WTC11 (cell line): ENCODE data around the gene TNNI3K. TPM values are rescaled to one million over a fixed set of nuclear protein-coding genes. Genes with fewer than 3 reads are reported as not detected.

Experiments
- ATAC-seq: fragments of 200-7000 bp; cut with Tn5 transposase; 2 replicates; pipeline ENCODE4 v1.10.0; 2021; ENCODE audit warnings: mild to moderate bottlenecking, moderate library complexity
- CTCF ChIA-PET: fragments of 300-600 bp; sonication (Branson Sonifier 250); formaldehyde crosslinking; loops from one replicate; lab custom pipeline; 2021; ENCODE audit warnings: antibody characterized with exemption; lab: Charles Lee
- POLR2A ChIA-PET: fragments of 350-600 bp; sonication (Branson Sonifier 250); formaldehyde crosslinking; loops from one replicate; lab custom pipeline; 2021; ENCODE audit warnings: antibody characterized with exemption; lab: Charles Lee
- DNase-seq: peaks from one replicate; pipeline ENCODE4 v3.0.0; 2021; ENCODE audit warnings: low spot score
- H3K27ac Mint-ChIP-seq: 2 replicates; pipeline ENCODE4 v1.8.0; 2021; ENCODE audit warnings: mixed read lengths
- H3K27me3 Mint-ChIP-seq: 2 replicates; pipeline ENCODE4 v1.8.0; 2021; ENCODE audit warnings: low read depth, mild to moderate bottlenecking, moderate library complexity, mixed read lengths
- H3K36me3 Mint-ChIP-seq: 2 replicates; pipeline ENCODE4 v1.8.0; 2021; ENCODE audit warnings: mixed read lengths
- H3K4me1 Mint-ChIP-seq: 2 replicates; pipeline ENCODE4 v1.8.0; 2022; ENCODE audit warnings: mixed read lengths
- H3K4me3 Mint-ChIP-seq: 2 replicates; pipeline ENCODE4 v1.8.0; 2021; ENCODE audit warnings: mild to moderate bottlenecking, moderate library complexity, mixed read lengths
- H3K9me3 Mint-ChIP-seq: 2 replicates; pipeline ENCODE4 v1.8.0; 2021; ENCODE audit warnings: mixed read lengths
- CREM ChIP-seq: sonication (generic); formaldehyde crosslinking; IDR thresholded peaks from 2 replicates; pipeline ENCODE4 v1.8.1; 2022; ENCODE audit warnings: mild to moderate bottlenecking, missing genetic modification reagents, moderate library complexity
- ESRRA ChIP-seq: sonication (generic); formaldehyde crosslinking; IDR thresholded peaks from 2 replicates; pipeline ENCODE4 v1.8.1; 2022; ENCODE audit warnings: mild to moderate bottlenecking, missing genetic modification reagents, borderline replicate concordance
- GABPB1 ChIP-seq: sonication (generic); formaldehyde crosslinking; IDR thresholded peaks from 2 replicates; pipeline ENCODE4 v1.8.1; 2023; ENCODE audit warnings: mild to moderate bottlenecking, missing genetic modification reagents
- GRHL2 ChIP-seq: fragments of 250-450 bp; sonication (Bioruptor Pico); IDR thresholded peaks from 2 replicates; pipeline ENCODE4 v1.8.0; 2022; ENCODE audit warnings: mild to moderate bottlenecking, moderate library complexity; ENCODE audit not compliant: insufficient replicate concordance, severe bottlenecking
- PRRX2 ChIP-seq: fragments of 250-450 bp; sonication (Bioruptor Pico); IDR thresholded peaks from 2 replicates; pipeline ENCODE4 v1.8.0; 2021; ENCODE audit warnings: mild to moderate bottlenecking
- TP53 ChIP-seq: sonication (generic); formaldehyde crosslinking; IDR thresholded peaks from 2 replicates; pipeline ENCODE4 v1.8.1; 2023; ENCODE audit warnings: mild to moderate bottlenecking, missing genetic modification reagents
- total RNA-seq: library from RNA; stranded (reverse); gene quantifications from 3 replicates; pipeline ENCODE4 v1.2.3, GENCODE V29; 2021
- TF ChIP-seq, protein P1 (sequence below): sonication (generic); formaldehyde crosslinking; IDR thresholded peaks from 2 replicates; pipeline ENCODE4 v1.8.1; 2023; ENCODE audit warnings: mild to moderate bottlenecking, moderate library complexity, missing genetic modification reagents

The TNNI3K gene
- total RNA-seq, 1 experiment from 2014 or later, result 0.07 TPM

DNA sequence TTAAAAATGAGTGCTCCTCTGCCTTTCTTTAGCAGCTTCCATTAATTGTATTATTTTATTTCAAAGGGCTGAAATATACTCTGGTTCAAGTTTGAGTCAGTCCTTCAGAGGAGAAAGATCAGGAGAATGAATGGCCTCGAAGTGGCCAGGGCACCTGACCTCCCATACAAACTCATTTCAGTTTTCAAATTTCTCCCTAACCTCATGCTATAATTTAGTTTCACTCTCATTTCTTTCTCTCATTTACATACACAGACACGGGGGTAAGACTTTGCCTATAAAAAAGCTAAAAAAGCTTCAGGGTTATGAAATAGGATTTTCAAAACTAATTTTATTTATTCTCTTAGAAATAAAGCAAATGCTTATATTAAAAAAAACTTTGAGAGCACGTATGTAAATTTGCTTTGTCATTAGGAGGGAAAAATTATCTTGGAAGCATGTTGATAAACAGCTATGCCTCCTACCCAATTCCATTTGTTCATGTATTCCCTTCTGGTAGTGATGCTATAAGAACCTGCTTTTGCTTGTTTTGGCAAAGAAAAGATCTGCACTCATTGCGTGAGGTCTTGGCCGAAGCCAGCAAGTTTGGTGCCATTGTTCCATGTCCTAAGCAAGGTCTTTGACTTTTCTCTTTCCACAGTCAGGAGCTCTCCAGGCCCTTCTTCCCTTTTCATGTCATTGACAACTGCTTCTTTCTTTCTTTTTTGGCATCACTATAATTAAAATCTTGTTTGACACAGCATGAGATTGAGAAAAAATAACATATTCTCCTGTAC, 357.6 kb downstream of the TNNI3K start:
- H3K9me3 Mint-ChIP-seq, result no peaks in the 10 kb centered on the region
- no peak overlapping the region for H3K27ac Mint-ChIP-seq
- no peak overlapping the region for H3K4me3 Mint-ChIP-seq
- no peaks in the 10 kb centered on the region for H3K4me1 Mint-ChIP-seq
- H3K27me3 Mint-ChIP-seq, result no peaks in the 10 kb centered on the region
- H3K36me3 Mint-ChIP-seq, result no peaks in the 10 kb centered on the region
- DNase-seq (no peak), ATAC-seq (no peak)
- POLR2A ChIA-PET, result no interaction called here
- CTCF ChIA-PET, result no interaction called here
- TF ChIP-seq PRRX2 (CRISPR knock-in tag) (no peak), CREM (no peak), ESRRA (no peak), TP53 (no peak), GABPB1 (CRISPR knock-in tag) (no peak), GRHL2 (no peak)
- TF ChIP-seq, protein P1, sequence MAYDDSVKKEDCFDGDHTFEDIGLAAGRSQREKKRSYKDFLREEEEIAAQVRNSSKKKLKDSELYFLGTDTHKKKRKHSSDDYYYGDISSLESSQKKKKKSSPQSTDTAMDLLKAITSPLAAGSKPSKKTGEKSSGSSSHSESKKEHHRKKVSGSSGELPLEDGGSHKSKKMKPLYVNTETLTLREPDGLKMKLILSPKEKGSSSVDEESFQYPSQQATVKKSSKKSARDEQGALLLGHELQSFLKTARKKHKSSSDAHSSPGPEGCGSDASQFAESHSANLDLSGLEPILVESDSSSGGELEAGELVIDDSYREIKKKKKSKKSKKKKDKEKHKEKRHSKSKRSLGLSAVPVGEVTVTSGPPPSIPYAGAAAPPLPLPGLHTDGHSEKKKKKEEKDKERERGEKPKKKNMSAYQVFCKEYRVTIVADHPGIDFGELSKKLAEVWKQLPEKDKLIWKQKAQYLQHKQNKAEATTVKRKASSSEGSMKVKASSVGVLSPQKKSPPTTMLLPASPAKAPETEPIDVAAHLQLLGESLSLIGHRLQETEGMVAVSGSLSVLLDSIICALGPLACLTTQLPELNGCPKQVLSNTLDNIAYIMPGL, result no peak

Other genes with a start within 250 kb of the TNNI3K start
- gene LRRIQ3, start 37.2 kb upstream of the TNNI3K start, total RNA-seq, result 0.21 to 1.1 TPM (median 0.46 TPM) in 3 replicates
- gene FPGT, start 37.1 kb upstream of the TNNI3K start, total RNA-seq, result 3.9 to 5.0 TPM (median 4.7 TPM) in 3 replicates